Measurements from ENCODE around the gene SLC24A3.

SLC24A3 gene

GRCh38 chr20:19397226-19397625 is 184.8 kb downstream of the SLC24A3 start:
- no peak for DNase-seq

- no peak for DNase-seq
Measured at GRCh38 chr20:19397666-19398065, 185.2 kb downstream of the SLC24A3 start.

GRCh38 chr20:19401096-19401495 is 188.7 kb downstream of the SLC24A3 start:
- no peak for DNase-seq

- DNase-seq, result no peak
Measured at GRCh38 chr20:19403549-19403948, 191.1 kb downstream of the SLC24A3 start.

GRCh38 chr20:19404826-19405225 is 192.4 kb downstream of the SLC24A3 start:
- DNase-seq, result no peak

GRCh38 chr20:19405958-19406357 is 193.5 kb downstream of the SLC24A3 start:
- DNase-seq, result no peak

GRCh38 chr20:19406381-19406780 is 193.9 kb downstream of the SLC24A3 start:
- DNase-seq, result no peak

GRCh38 chr20:19407196-19407595 is 194.8 kb downstream of the SLC24A3 start:
- DNase-seq, result no peak

GRCh38 chr20:19407736-19408135 is 195.3 kb downstream of the SLC24A3 start:
- DNase-seq, result no peak

GRCh38 chr20:19408971-19409370 is 196.5 kb downstream of the SLC24A3 start:
- DNase-seq, result no peak

- DNase-seq, result no peak
Measured at GRCh38 chr20:19411811-19412210, 199.4 kb downstream of the SLC24A3 start.

- DNase-seq, result no peak
Measured at GRCh38 chr20:19412254-19412653, 199.8 kb downstream of the SLC24A3 start.

GRCh38 chr20:19414600-19414999 is 202.2 kb downstream of the SLC24A3 start:
- DNase-seq, result no peak

GRCh38 chr20:19415786-19416185 is 203.3 kb downstream of the SLC24A3 start:
- no peak for DNase-seq

GRCh38 chr20:19416627-19417026 is 204.2 kb downstream of the SLC24A3 start:
- no peak for DNase-seq

GRCh38 chr20:19419396-19419795 is 207.0 kb downstream of the SLC24A3 start:
- no peak for DNase-seq

- DNase-seq, result no peak
Measured at GRCh38 chr20:19423097-19423899, 210.9 kb downstream of the SLC24A3 start.

- no peak for DNase-seq
Measured at GRCh38 chr20:19423900-19424620, 211.6 kb downstream of the SLC24A3 start.

GRCh38 chr20:19426356-19426755 is 213.9 kb downstream of the SLC24A3 start:
- DNase-seq, result no peak

GRCh38 chr20:19427480-19427879 is 215.0 kb downstream of the SLC24A3 start:
- DNase-seq, result no peak

GRCh38 chr20:19427913-19428312 is 215.5 kb downstream of the SLC24A3 start:
- no peak for DNase-seq

GRCh38 chr20:19428324-19428723 is 215.9 kb downstream of the SLC24A3 start:
- no peak for DNase-seq

GRCh38 chr20:19429538-19429937 is 217.1 kb downstream of the SLC24A3 start:
- no peak for DNase-seq

- no peak for DNase-seq
Measured at GRCh38 chr20:19430641-19431315, 218.3 kb downstream of the SLC24A3 start.
